Activated gamma-delta T cell (primary cell): ENCODE results near the gene SIM2.

ENCODE experiments used
- DNase-seq: peaks from one replicate; lab custom pipeline; 2025; lab: John Stamatoyannopoulos, UW

SIM2 gene

GRCh38 chr21:36766511-36766910 lies 67.6 kb downstream of the SIM2 start:
- no peak for DNase-seq

- no peak for DNase-seq
Observed at GRCh38 chr21:36767096-36767495, 68.2 kb downstream of the SIM2 start.

DNA sequence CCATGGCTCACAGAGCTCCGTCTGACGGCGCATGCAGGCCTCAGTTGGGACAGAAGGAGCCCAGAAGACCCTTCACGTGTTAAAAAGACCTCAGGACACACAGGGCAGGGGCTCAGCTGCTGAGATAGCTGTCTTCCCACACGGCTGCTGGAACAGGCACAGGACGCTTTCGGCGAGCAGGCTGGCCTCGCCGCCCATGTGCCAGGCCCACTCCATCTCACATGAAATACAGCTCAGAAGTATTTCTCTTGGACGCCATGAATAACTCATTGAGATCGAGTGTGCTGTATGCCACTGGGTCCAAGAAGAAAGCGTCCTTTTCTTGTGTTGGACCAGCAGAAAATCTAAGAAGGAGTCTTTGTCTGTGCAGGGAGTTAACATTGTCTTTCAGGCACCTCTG lies 69.6 kb downstream of the SIM2 start:
- no peak for DNase-seq

DNA sequence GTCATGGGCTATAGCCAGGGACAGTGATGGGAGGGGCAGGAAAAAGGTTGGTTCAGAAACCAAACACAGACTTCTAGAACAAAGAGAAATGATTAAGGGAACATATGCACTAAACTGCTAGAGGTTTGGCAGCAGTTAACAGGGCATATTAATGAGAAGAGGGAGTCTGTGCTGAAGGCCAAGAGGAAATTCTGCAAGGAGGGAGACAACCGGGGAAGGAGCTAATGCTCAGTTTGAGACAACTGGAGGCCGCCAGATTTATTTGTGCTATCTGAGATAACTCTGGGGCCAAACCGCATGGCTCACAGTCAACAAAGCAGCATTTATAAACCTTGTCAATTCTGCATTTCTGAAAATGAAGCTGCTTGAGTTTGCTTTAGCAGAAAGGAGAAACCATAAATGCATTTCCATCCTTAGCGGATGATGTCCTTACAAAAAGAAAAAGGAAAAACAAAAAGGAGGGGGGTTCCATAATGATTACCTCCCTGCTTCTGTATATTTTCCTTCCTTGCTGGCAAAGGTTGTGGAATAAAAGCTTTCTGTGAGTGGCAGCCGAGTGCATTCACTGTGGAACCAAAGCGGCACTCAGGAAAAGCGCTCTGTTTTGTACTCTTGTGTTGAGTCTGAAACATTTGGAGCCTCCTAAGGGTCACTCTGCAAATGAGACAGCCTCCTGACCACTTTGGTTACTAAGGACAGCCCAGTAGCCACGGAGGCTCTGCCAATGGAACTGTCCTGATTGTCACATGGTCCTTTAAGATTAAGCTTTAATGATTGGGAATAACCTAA lies 70.3 kb downstream of the SIM2 start:
- no peak for DNase-seq

DNA sequence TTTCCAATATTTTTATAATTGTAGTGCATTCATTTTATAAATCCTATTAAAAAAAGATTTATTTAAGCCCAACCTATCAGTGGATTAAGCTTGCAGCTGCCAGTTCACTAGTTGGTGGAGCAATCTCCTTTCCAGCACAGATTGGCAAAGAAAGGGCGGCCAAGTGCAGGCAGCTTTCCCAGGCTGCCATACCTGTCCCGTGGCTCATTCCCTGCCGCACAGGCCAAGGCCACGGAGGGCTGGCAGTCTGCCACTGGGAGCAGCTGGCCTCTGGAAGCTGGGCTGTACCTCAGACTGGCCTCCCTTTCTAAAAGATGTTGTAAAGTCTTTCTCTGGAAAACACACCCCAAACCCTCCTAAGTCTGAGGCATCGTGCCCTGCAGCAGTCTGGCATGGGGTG lies 74.2 kb downstream of the SIM2 start:
- DNase-seq = no peak

- DNase-seq = no peak
Observed at GRCh38 chr21:36773995-36774394, 75.1 kb downstream of the SIM2 start.

DNA sequence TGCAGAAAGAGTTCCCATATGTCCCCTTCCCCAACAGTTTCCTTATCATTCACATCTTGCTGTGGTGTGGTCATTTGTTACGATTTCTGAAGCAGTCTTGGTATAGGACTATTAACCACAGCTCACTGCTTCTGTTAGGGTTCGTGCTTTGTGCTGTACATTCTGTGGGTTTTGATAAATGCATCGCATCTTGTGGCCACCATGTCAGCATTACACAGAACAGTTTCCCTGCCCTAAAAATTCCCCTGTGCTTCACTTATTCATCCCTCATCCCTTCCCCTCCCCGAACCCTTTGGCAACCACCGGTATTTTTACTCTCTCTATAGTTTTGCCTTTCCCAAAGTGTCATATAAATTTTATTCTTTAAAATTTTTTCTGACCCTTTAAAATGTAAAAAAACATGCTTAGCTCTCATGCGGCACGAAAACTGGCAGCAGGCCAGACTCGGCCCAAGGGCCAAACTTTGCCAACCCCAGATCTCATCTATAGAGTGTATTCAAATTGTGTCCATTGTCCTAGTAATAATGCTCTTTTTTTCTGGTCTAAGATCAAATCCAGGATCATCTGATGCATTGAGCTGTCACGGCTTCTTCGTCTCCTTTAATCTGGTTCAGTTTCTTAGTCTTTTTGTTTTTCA lies 78.2 kb downstream of the SIM2 start:
- no peak for DNase-seq

- no peak for DNase-seq
Observed at GRCh38 chr21:36780861-36781260, 81.9 kb downstream of the SIM2 start.

GRCh38 chr21:36783612-36784374 lies 84.9 kb downstream of the SIM2 start:
- no peak for DNase-seq

- no peak for DNase-seq
Observed at GRCh38 chr21:36784947-36785346, 86.0 kb downstream of the SIM2 start.

DNA sequence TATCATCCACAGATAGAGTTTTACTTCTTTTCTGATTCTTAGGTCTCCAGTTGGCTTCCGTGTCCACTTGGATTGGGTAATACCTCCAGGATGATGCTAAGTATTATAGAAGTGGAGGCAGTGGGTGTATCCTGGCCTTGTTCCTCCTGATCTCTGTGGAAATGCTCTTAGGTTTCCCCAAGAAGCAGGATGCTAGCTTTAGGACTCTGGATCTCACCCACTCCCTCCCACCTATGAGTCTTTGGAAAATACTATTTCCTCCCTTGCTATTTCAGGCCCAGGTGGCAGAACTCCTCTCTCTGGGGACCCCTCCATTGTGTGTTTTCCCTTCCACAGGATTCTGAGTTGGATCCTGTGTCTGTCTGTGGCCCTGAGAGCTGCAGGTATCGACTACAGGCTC lies 86.7 kb downstream of the SIM2 start:
- DNase-seq = no peak

DNA sequence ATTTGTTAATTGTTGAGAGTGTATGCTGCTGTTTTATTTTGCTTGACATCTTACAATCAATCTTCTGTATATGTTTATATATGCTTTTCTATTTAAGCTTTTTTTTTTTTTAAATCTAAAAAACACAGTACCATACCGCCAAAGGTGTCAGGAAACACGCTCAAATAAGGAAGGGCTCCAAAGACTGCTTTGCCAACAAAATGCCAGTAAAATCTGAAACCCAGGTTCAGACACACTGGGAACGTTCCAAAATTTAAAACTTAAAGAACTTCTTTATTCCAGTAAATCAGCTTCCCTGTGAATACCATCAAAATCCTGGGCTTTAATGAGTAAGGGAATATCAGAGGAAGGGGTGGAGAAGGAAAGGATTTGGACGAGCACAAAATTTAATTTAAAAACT lies 87.3 kb downstream of the SIM2 start:
- DNase-seq = no peak

DNA sequence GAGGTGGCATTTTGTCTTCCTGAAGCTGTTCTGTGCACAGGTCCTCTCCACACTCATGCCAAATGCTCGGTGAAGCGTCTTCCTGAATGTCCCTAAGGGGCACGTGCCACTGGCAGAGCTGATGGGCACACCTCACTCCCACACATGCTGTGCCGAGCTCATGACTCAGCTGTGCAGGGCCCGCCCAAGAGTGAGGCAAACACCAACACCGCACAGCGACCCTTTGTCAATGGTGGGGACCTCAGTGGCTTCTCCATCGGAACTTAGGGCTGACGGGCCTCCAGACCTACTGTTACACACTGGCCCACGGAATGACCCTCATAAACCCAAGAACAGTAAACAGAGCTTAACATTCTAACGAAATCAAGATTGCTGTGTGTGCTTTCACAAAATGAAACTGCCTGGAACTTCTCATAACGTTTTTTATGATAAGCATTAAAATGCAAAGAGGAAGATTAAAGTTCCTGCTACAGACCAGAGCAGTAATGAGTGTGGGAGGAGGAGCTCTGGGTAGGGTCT lies 89.3 kb downstream of the SIM2 start:
- DNase-seq = no peak

- DNase-seq = no peak
Observed at GRCh38 chr21:36790616-36791015, 91.7 kb downstream of the SIM2 start.

GRCh38 chr21:36791180-36791579 lies 92.3 kb downstream of the SIM2 start:
- DNase-seq = no peak

GRCh38 chr21:36791695-36792470 lies 93.0 kb downstream of the SIM2 start:
- DNase-seq = no peak

- no peak for DNase-seq
Observed at GRCh38 chr21:36792505-36792967, 93.6 kb downstream of the SIM2 start.

- DNase-seq = no peak
Observed at GRCh38 chr21:36796070-36796469, 97.2 kb downstream of the SIM2 start.

DNA sequence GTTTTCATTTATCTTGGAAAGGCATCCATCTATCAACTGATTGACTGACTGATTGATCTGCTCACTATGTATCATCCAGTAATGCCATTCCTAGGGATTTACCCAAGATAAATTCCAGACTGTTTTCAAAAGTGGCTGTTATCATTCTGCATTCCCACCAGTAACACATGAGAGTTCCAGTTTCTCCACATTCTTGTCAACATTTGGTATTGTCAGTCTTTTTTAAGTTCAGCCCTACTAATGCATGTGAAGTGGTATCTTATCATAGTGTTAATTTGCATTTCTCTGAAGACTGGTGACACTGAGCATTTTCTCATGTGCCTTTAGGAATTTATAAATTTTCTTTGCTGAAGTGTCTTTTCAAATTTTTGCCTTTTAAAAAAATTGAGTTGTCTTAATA lies 99.6 kb downstream of the SIM2 start:
- no peak for DNase-seq
